ENCODE results near the gene CDC42.

Gene CDC42

GRCh38 chr1:22132517-22133235, 80.2 kb downstream of the CDC42 start:
- Mint-ChIP-seq H3K4me1 (ENCODE audit: low read depth) (no peaks in the 10 kb centered on the region), H3K36me3 (no peaks in the 10 kb centered on the region), H3K27ac (no peak overlapping the region), H3K4me3 (no peak overlapping the region), H3K9me3 (ENCODE audit: low read depth) (no peaks in the 10 kb centered on the region), H3K27me3 (peaks cover 4% of the 10 kb centered on the region)

GRCh38 chr1:22133247-22133930, 80.9 kb downstream of the CDC42 start:
- Mint-ChIP-seq H3K36me3 (no peaks in the 10 kb centered on the region), H3K27ac (no peak overlapping the region), H3K9me3 (ENCODE audit: low read depth) (no peaks in the 10 kb centered on the region), H3K27me3 (peaks cover 4% of the 10 kb centered on the region), H3K4me3 (no peak overlapping the region), H3K4me1 (ENCODE audit: low read depth) (no peaks in the 10 kb centered on the region)

GRCh38 chr1:22133931-22134324, 81.4 kb downstream of the CDC42 start:
- Mint-ChIP-seq H3K36me3 (no peaks in the 10 kb centered on the region), H3K27me3 (peaks cover 4% of the 10 kb centered on the region), H3K4me1 (ENCODE audit: low read depth) (no peaks in the 10 kb centered on the region), H3K4me3 (no peak overlapping the region), H3K27ac (no peak overlapping the region), H3K9me3 (ENCODE audit: low read depth) (no peaks in the 10 kb centered on the region)

- Mint-ChIP-seq H3K4me3 (no peak overlapping the region), H3K4me1 (ENCODE audit: low read depth) (no peaks in the 10 kb centered on the region), H3K27me3 (peaks cover 12% of the 10 kb centered on the region), H3K27ac (no peak overlapping the region), H3K9me3 (ENCODE audit: low read depth) (no peaks in the 10 kb centered on the region), H3K36me3 (no peaks in the 10 kb centered on the region)
Measured at GRCh38 chr1:22137004-22137720, 84.7 kb downstream of the CDC42 start.

- Mint-ChIP-seq H3K27me3 (peaks cover 16% of the 10 kb centered on the region), H3K36me3 (no peaks in the 10 kb centered on the region), H3K27ac (no peak overlapping the region), H3K9me3 (ENCODE audit: low read depth) (no peaks in the 10 kb centered on the region), H3K4me1 (ENCODE audit: low read depth) (peaks cover 5% of the 10 kb centered on the region), H3K4me3 (no peak overlapping the region)
Measured at GRCh38 chr1:22139066-22139594, 86.6 kb downstream of the CDC42 start.

- Mint-ChIP-seq H3K9me3 (ENCODE audit: low read depth) (no peaks in the 10 kb centered on the region), H3K27ac (no peak overlapping the region), H3K36me3 (no peaks in the 10 kb centered on the region), H3K4me1 (ENCODE audit: low read depth) (peaks cover 5% of the 10 kb centered on the region), H3K4me3 (no peak overlapping the region), H3K27me3 (peaks cover 20% of the 10 kb centered on the region)
Measured at GRCh38 chr1:22139817-22140216, 87.3 kb downstream of the CDC42 start.

All from activated naive CD8-positive, alpha-beta T cell (primary cell).